Adrenal gland (tissue), 12 donors: ENCODE measurements around the gene EMILIN2. TPM values are rescaled to one million over a fixed set of nuclear protein-coding genes. Genes with fewer than 3 reads are reported as not detected.

Source experiments
- DNase-seq, 7 donors: peaks; one replicate each; pipeline ENCODE4 v3.0.0-alpha.2; 2019 to 2020
- H3K27ac ChIP-seq, 5 donors: fragments of 200-600 bp; sonication (generic) in 4 of 5; 1 replicate in 3 of 5; 2 replicates in 2 of 5; pipeline versions ENCODE4 v1.5.1 to v1.8.0; 2016 to 2020; ENCODE audit warnings: mild to moderate bottlenecking in 1 of 5
- H3K27me3 ChIP-seq: fragments of 200-600 bp; 2 replicates; pipeline ENCODE4 v1.8.0; 2021
- H3K36me3 ChIP-seq, 2 donors: fragments of 200-600 bp; replicated peaks in 1 of 2; 1 replicate in 1 of 2; 2 replicates in 1 of 2; pipeline versions ENCODE4 v1.5.1 to v1.8.0; 2018 to 2022
- H3K4me1 ChIP-seq, 2 donors: fragments of 200-600 bp; replicated peaks in 1 of 2; 1 replicate in 1 of 2; 2 replicates in 1 of 2; pipeline versions ENCODE4 v1.5.1 to v1.8.0; 2018 to 2021
- H3K4me3 ChIP-seq, 4 donors: fragments of 200-600 bp; sonication (generic) in 3 of 4; one replicate each; pipeline ENCODE4 v1.5.1; 2016 to 2018
- H3K9me3 ChIP-seq, 3 donors: fragments of 200-600 bp; sonication (generic) in 1 of 3; replicated peaks in 1 of 3; 1 replicate in 2 of 3; 2 replicates in 1 of 3; pipeline versions ENCODE4 v1.5.1 to v1.8.0; 2016 to 2021
- CTCF ChIP-seq, 6 experiments: fragments of 450-650 bp in 4 of 6; fragments of 200-600 bp in 2 of 6; sonication (generic) in 1 of 6; IDR thresholded peaks; 1 replicate in 5 of 6; 2 replicates in 1 of 6; pipeline versions ENCODE4 v1.5.1 to v1.8.0; 2016 to 2021; ENCODE audit warnings: antibody characterized with exemption in 6 of 6, mild to moderate bottlenecking in 2 of 6, moderate library complexity in 1 of 6
- POLR2A ChIP-seq, 2 donors: fragments of 450-650 bp; IDR thresholded peaks; one replicate each; pipeline ENCODE4 v1.6.1; 2017; ENCODE audit warnings: antibody characterized with exemption in 2 of 2, mild to moderate bottlenecking in 2 of 2, moderate library complexity in 1 of 2
- WGBS, 4 donors: extraction: QIAGEN DNeasy Blood & Tissue Kit in 2 of 4; methylation state at CpG; one replicate each; pipeline versions ENCODE4 v1.1.5 to v1.1.7; 2013 to 2017; 5-methylcytosine and 5-hydroxymethylcytosine counted together
- intact Hi-C, 2 donors: fragments of 100-400 bp; cut with DNase I; formaldehyde crosslinking; loops; one replicate each; pipeline versions ENCODE4 v1.14.1 to v1.15.0; 2022 to 2023
- polyA plus RNA-seq, 3 donors: library from polyadenylated mRNA; stranded (reverse); fragments of 200-250 nt in 2 of 3; fragments of 350-450 nt in 1 of 3; fragmentation: Illumina TruSeq in 1 of 3; extraction: RNeasy Lipid Tissue Mini Kit (QIAGEN cat#74804) in 1 of 3; gene quantifications; one replicate each; pipeline ENCODE4 v1.2.3, GENCODE V29; 2013 to 2014
- total RNA-seq, 9 donors: library from RNA; depleted of rRNA in 4 of 9; stranded (reverse); fragments of >200 nt in 4 of 9; fragments of 120-200 nt in 1 of 9; fragmentation: NEBNext Ultra II Directional in 1 of 9; extraction: Animal tissue kit (Norgen Biotek cat#: 25700) in 1 of 9; gene quantifications; one replicate each; pipeline versions ENCODE4 v1.1.0 to v1.2.4, GENCODE V29; 2013 to 2023
- donor health status: healthy with polysubstance abuse.
- donor health status: Bipolar disorder and iron deficiency.
- donor health status: DM: yes; HTN: yes; CAD: no.
- donor health status: DM: no; HTN: no; CAD: no.
- donor health status: DM: no; HTN: no; CAD: no.
- donor health status: DM: yes; HTN: yes; CAD: no.

Gene EMILIN2
- total and polyA plus RNA-seq, 12 donors = 3.3 to 20.8 (median 9.3) TPM

GRCh38 chr18:2896990-2897389 lies 50.2 kb downstream of the EMILIN2 start:
- peaks cover 4% of the 10 kb centered on the region for H3K27me3 ChIP-seq
- H3K36me3 ChIP-seq = no peaks in the 10 kb centered on the region
- DNase-seq = no peak
- TF ChIP-seq CTCF (IDR thresholded peaks at IDR 0.05) = no peak
- no peak for TF ChIP-seq POLR2A (IDR thresholded peaks at IDR 0.05)
- no peak overlapping the region for H3K4me3 ChIP-seq
- no peaks in the 10 kb centered on the region for H3K9me3 ChIP-seq
- intact Hi-C loops = loop anchor here in 1 of 2 donors (10.0 kb wide), 1 partner anchor 62 kb away; no protein-coding TSS in a partner anchor
- 89 to 97% (median 92%) methylated on average over 4 of the region's 4 CpGs for WGBS, 4 donors
- H3K27ac ChIP-seq = no peak overlapping the region
- H3K4me1 ChIP-seq = no peaks in the 10 kb centered on the region

- no peak overlapping the region for H3K4me3 ChIP-seq
- no peaks in the 10 kb centered on the region for H3K9me3 ChIP-seq
- intact Hi-C loops = loop anchor here in 1 of 2 donors (10.0 kb wide), 1 partner anchor 63 kb away; no protein-coding TSS in a partner anchor
- no peaks in the 10 kb centered on the region for H3K4me1 ChIP-seq
- H3K27ac ChIP-seq = no peak overlapping the region
- peaks cover 4% of the 10 kb centered on the region for H3K27me3 ChIP-seq
- 81 to 84% (median 84%) methylated on average over 12 of the region's 12 CpGs for WGBS, 4 donors
- no peaks in the 10 kb centered on the region for H3K36me3 ChIP-seq
- DNase-seq = peak in 1 of 7 donors; percentile 7
- TF ChIP-seq CTCF (IDR thresholded peaks at IDR 0.05) (no peak), POLR2A (IDR thresholded peaks at IDR 0.05) (no peak)
These were observed 50.8 kb downstream of the EMILIN2 start for GRCh38 chr18:2897448-2898185.

- Histone ChIP-seq H3K27me3 (peaks cover 4% of the 10 kb centered on the region), H3K4me1 (peaks cover 0 to 2% of the 10 kb centered on the region in 2 donors), H3K27ac (no peak overlapping the region), H3K36me3 (no peaks in the 10 kb centered on the region), H3K9me3 (no peaks in the 10 kb centered on the region), H3K4me3 (no peak overlapping the region)
- peak in 3 of 7 donors; percentile 30 to 47 (median 32) for DNase-seq
- intact Hi-C loops = loop anchor here in 1 of 2 donors (10.0 kb wide), 1 partner anchor 63 kb away; no protein-coding TSS in a partner anchor
- WGBS, 4 donors = 55 to 76% (median 64%) methylated on average over 4 to 6 of the region's 6 CpGs
- no peak for TF ChIP-seq CTCF (IDR thresholded peaks at IDR 0.05)
- no peak for TF ChIP-seq POLR2A (IDR thresholded peaks at IDR 0.05)
These were observed 51.4 kb downstream of the EMILIN2 start for GRCh38 chr18:2898186-2898640.

DNA sequence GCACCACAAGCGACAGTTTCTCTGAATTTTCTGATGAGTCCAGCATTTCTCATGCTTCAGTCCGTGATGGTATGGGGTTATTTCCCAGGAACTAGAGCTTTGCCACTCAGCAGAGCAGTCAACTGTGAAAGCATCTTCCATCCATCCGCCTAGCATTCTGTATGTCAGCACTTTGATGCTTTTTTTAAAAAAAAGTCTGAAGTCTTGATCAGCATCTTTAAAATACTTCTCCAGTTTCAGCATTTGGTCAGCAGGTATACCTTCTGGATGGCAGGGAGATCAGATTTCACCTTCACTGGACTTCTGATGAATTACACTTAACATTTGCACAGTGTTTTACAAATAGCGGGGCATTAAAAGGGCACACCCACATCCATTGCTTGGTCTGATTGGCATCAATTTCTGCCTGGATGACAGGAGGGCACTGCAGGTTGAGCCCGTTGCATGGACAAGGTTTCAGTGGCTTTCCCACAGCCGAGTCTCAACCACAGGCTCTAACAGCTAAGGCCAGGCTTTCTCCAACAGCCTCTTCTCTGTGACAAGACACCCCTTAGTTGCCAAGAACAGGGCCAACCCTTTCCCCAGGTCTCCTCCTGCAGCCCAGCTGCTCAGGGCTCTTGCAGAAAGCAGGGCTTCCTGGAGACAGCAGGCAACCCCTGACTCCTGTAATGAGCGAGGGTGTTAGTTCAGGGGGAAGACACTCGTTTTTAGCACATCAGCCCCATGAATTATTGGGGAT lies 54.0 kb downstream of the EMILIN2 start:
- no peaks in the 10 kb centered on the region for H3K9me3 ChIP-seq
- no peaks in the 10 kb centered on the region for H3K36me3 ChIP-seq
- TF ChIP-seq CTCF (IDR thresholded peaks at IDR 0.05) (no peak), POLR2A (IDR thresholded peaks at IDR 0.05) (no peak)
- peak in 1 of 7 donors; percentile 21 for DNase-seq
- H3K27me3 ChIP-seq = no peaks in the 10 kb centered on the region
- 75 to 82% (median 80%) methylated on average over 8 of the region's 8 CpGs for WGBS, 4 donors
- H3K4me3 ChIP-seq = no peak overlapping the region
- H3K27ac ChIP-seq = no peak overlapping the region
- intact Hi-C loops = no loop called here
- peaks cover 0 to 4% of the 10 kb centered on the region in 2 donors for H3K4me1 ChIP-seq
